ENCODE measurements around the gene ACKR1.

The ACKR1 gene

GRCh38 chr1:159187647-159188374 lies 16.9 kb upstream of the ACKR1 start:
- DNase-seq: no peak

DNA sequence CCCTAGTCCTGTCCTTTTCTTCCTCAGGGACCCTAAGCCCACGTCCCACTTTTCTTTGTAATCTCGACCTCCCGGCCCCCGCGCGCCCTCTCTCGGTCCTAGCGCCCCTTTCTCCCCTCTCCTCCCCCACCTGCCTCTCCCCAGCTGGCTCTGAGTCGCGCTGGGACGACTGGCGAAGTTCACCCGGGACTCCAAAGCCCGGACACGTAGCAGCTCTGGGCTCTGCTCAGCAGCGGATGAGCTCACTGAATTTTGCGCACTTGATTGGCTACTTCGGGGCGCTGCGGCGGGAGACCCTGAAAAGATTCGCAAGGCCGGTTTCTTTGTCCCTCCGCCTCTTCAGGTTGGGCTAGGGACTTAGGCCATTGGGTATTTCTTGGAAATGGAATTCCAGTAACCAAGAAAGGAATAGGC lies 16.3 kb upstream of the ACKR1 start:
- peak in 1 of 5 experiments; percentile 27 for DNase-seq

DNA sequence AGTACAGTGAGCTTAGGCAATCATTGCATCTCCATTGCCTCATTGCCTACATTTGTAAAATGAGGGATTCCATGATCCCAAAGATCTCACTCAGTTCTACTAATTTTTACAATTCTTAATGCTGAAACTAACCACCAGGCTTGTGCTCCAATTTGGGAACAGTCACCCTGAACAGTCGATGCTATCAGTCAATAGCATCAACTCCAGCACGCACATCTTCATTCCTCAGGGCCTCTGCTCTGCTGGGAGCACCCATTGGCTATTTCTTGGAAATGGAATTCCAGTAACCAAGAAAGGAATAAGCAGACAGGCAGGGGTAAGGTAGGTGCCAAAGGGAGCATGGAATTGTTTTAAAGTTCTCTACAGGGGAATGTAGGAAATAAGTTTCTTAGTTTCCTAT lies 14.2 kb upstream of the ACKR1 start:
- no peak for DNase-seq

- DNase-seq: no peak
These were observed 8.1 kb upstream of the ACKR1 start for GRCh38 chr1:159196543-159196942.

- DNase-seq: peak in 2 of 5 experiments; percentile 28 to 52
These were observed 6.8 kb upstream of the ACKR1 start for GRCh38 chr1:159197561-159198557.

- DNase-seq: no peak
These were observed 4.8 kb upstream of the ACKR1 start for GRCh38 chr1:159199901-159200300.

DNA sequence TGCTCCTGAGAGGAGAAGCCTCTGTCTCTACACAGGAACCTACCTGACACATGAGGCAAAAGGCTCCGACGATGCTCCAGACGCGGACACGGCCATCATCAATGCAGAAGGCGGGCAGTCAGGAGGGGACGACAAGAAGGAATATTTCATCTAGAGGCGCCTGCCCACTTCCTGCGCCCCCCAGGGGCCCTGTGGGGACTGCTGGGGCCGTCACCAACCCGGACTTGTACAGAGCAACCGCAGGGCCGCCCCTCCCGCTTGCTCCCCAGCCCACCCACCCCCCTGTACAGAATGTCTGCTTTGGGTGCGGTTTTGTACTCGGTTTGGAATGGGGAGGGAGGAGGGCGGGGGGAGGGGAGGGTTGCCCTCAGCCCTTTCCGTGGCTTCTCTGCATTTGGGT lies 3.9 kb upstream of the ACKR1 start:
- no peak for DNase-seq

DNA sequence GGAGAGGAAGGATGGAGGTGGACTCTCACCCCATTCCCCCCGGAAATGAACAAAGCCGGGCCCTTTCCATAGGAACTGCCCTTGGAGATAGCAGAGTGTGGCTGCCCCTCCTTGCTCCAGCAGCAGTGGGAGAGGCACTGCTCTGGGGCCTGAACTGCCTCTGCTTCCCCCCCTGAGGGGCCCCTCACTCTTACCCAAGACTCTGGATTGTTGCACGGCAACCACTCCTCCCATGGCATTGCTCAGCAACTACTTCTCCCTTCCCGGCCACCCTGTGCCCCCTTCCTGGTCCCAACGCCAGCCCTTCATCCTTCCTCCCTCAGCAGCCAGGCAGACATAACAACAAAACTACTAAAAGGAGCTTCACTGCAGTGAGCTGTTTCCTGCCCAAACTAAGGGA lies 3.0 kb upstream of the ACKR1 start:
- DNase-seq: no peak

DNA sequence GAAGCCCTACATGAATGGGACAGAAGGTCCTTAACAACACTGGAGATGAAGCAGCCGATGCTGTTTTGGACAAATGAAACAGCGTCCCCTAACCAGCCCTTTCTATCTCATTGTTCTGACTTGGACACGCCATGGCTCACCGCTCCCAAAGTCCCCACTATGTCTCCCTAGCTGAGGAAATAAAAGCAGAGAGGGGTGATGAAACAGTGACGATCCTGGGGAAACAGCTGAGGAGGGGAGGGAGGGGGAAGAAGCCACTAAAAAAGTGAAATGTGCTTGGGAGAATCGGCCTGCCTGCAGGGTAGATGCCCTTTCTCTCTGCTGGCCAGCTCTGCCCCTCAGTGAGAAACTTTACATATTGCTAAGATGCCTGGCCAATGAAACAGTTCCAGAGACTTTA lies 1.1 kb upstream of the ACKR1 start:
- no peak for DNase-seq

- no peak for DNase-seq
These were observed 550 bp downstream of the ACKR1 start for GRCh38 chr1:159205225-159205624.

DNA sequence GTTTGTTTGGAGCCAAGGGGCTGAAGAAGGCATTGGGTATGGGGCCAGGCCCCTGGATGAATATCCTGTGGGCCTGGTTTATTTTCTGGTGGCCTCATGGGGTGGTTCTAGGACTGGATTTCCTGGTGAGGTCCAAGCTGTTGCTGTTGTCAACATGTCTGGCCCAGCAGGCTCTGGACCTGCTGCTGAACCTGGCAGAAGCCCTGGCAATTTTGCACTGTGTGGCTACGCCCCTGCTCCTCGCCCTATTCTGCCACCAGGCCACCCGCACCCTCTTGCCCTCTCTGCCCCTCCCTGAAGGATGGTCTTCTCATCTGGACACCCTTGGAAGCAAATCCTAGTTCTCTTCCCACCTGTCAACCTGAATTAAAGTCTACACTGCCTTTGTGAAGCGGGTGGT lies 1.4 kb downstream of the ACKR1 start:
- DNase-seq: no peak

- DNase-seq: no peak
These were observed 2.4 kb downstream of the ACKR1 start for GRCh38 chr1:159207080-159207479.

DNA sequence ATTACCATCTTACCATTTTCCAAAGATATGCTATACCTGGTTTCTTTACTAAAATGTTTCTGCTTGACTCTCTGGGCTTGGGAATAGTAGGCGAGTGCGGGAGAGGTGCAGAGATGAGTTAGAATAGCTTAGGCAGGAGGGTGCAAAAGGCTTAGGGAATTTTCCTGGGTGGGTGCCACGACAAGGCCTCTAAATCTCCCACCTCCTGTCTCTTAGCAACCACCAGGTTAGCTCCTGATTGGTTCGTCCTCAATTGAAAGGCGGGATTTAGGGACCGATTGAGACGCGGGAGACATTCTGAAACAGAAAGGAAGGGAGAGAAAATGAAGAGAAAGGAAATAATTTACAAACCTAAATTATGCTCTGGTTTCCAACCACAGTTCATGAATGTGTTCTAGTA lies 3.1 kb downstream of the ACKR1 start:
- DNase-seq: no peak

DNA sequence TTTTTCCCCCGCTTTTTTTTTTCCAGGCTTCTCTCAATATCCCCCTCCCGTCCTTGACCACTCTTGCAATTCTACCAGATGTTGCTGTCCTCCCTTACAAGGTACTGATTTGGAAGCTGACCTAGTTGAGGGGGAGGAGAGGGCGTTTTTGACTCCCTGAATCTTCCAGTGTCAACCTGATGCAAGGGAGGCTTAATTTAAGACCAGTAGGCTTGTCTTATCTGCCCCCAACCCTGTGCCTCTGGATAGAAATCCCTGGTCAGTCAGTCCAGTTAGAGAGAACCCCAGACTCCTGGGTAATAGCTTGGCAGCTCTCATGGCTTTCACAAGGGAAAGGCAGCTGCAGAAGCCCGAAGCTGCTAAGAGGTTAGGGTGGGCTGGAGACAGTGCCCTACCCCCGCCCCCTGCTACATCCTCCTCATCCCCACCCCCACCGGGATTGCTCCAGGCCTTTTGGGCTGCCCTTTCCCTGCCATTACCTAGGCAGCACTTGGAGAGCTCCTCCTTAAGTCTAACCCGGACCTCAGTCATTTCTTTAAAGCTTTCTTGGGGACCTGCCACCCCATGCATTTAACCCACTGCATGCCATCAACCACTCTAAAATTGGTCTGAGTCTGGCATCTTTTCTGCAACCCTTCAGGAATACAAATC lies 3.6 kb downstream of the ACKR1 start:
- no peak for DNase-seq

- no peak for DNase-seq
These were observed 4.4 kb downstream of the ACKR1 start for GRCh38 chr1:159209061-159209460.

GRCh38 chr1:159211331-159212136 lies 6.9 kb downstream of the ACKR1 start:
- DNase-seq: peak in 3 of 5 experiments; percentile 14 to 45 (median 30)

GRCh38 chr1:159212596-159212995 lies 7.9 kb downstream of the ACKR1 start:
- DNase-seq: no peak

- peak in 2 of 5 experiments; percentile 9 to 18 for DNase-seq
These were observed 9.6 kb downstream of the ACKR1 start for GRCh38 chr1:159214149-159214760.

GRCh38 chr1:159218649-159219636 lies 14.3 kb downstream of the ACKR1 start:
- DNase-seq: no peak

- DNase-seq: no peak
These were observed 17.6 kb downstream of the ACKR1 start for GRCh38 chr1:159222075-159222865.
